Measurements from ENCODE around the gene GPR157.
"Not testable (repeated sequence)": the region's sequence is repeated elsewhere in the genome, so short reads cannot be mapped to it uniquely, and the experiment has no call there.

Gene GPR157

GRCh38 chr1:9145714-9146113 lies 16.8 kb upstream of the GPR157 start:
- DNase-seq: no peak

GRCh38 chr1:9145021-9145668 lies 16.2 kb upstream of the GPR157 start:
- DNase-seq: no peak

GRCh38 chr1:9144494-9144893 lies 15.6 kb upstream of the GPR157 start:
- not testable (repeated sequence) for DNase-seq

GRCh38 chr1:9143250-9143649 lies 14.3 kb upstream of the GPR157 start:
- DNase-seq: no peak

- DNase-seq: no peak
Observed at GRCh38 chr1:9139930-9140329, 11.0 kb upstream of the GPR157 start.

- DNase-seq: no peak
Observed at GRCh38 chr1:9136932-9137331, 8.0 kb upstream of the GPR157 start.

GRCh38 chr1:9135073-9135836 lies 6.4 kb upstream of the GPR157 start:
- no peak for DNase-seq

GRCh38 chr1:9133870-9134585 lies 5.1 kb upstream of the GPR157 start:
- DNase-seq: no peak

GRCh38 chr1:9129266-9130041 lies 552 bp upstream of the GPR157 start:
- peak; percentile 78 for DNase-seq

GRCh38 chr1:9128166-9128519 lies 759 bp downstream of the GPR157 start:
- DNase-seq: no peak

- no peak for DNase-seq
Observed at GRCh38 chr1:9127395-9128165, 1.3 kb downstream of the GPR157 start.

GRCh38 chr1:9126511-9126910 lies 2.4 kb downstream of the GPR157 start:
- no peak for DNase-seq

GRCh38 chr1:9125847-9126246 lies 3.1 kb downstream of the GPR157 start:
- DNase-seq: not testable (repeated sequence)

- DNase-seq: no peak
Observed at GRCh38 chr1:9125325-9125724, 3.6 kb downstream of the GPR157 start.

- DNase-seq: not testable (repeated sequence)
Observed at GRCh38 chr1:9124389-9124788, 4.5 kb downstream of the GPR157 start.

- DNase-seq: not testable (repeated sequence)
Observed at GRCh38 chr1:9123665-9124064, 5.2 kb downstream of the GPR157 start.

GRCh38 chr1:9121496-9122409 lies 7.1 kb downstream of the GPR157 start:
- no peak for DNase-seq

- DNase-seq: no peak
Observed at GRCh38 chr1:9120312-9120958, 8.5 kb downstream of the GPR157 start.

GRCh38 chr1:9119745-9120144 lies 9.2 kb downstream of the GPR157 start:
- no peak for DNase-seq

GRCh38 chr1:9118186-9118585 lies 10.7 kb downstream of the GPR157 start:
- no peak for DNase-seq

All from activated gamma-delta T cell (primary cell).